CD4-positive, alpha-beta T cell (primary cell): ENCODE results near the gene RFX8. TPM values are rescaled to one million over a fixed set of nuclear protein-coding genes. Genes with fewer than 3 reads are reported as not detected.

Source experiments
- ATAC-seq: fragments of 200-7000 bp; cut with Tn5 transposase; one replicate; pipeline ENCODE4 v1.10.0; 2022; ENCODE audit warnings: mild to moderate bottlenecking; ENCODE audit not compliant: poor library complexity
- CTCF ChIA-PET: fragments of 350-600 bp; sonication (Branson Sonifier 250); formaldehyde crosslinking; loops from one replicate; lab custom pipeline; 2021; ENCODE audit warnings: antibody characterized with exemption, inconsistent platforms; lab: Charles Lee
- POLR2A ChIA-PET: fragments of 350-600 bp; sonication (Branson Sonifier 250); formaldehyde crosslinking; loops from one replicate; lab custom pipeline; 2021; ENCODE audit warnings: antibody characterized with exemption, inconsistent platforms; lab: Charles Lee
- DNase-seq, 14 experiments: peaks; one replicate each; pipeline ENCODE4 v3.0.0-alpha.2; 2013 to 2020; ENCODE audit warnings: mixed read lengths in 2 of 14
- H3K27ac ChIP-seq, 2 donors: one replicate each; pipeline versions ENCODE4 v1.5.1 to v1.7.0; 2013; ENCODE audit warnings: low read length in 2 of 2, low read depth in 1 of 2, mild to moderate bottlenecking in 1 of 2
- H3K27me3 ChIP-seq, 2 experiments: 1 replicate in 1 of 2; 2 replicates in 1 of 2; pipeline versions ENCODE4 v1.6.1 to v1.7.0; 2013; ENCODE audit warnings: low read length in 2 of 2, control low read depth in 1 of 2, mild to moderate bottlenecking in 1 of 2, moderate library complexity in 1 of 2; ENCODE audit not compliant: insufficient read depth in 2 of 2, control insufficient read depth in 1 of 2
- H3K36me3 ChIP-seq: one replicate; pipeline ENCODE4 v1.6.1; 2013; ENCODE audit warnings: low read length, control low read depth; ENCODE audit not compliant: insufficient read depth
- H3K4me1 ChIP-seq: one replicate; pipeline ENCODE4 v1.6.1; 2013; ENCODE audit warnings: low read length, control low read depth; ENCODE audit not compliant: insufficient read depth
- H3K4me3 ChIP-seq: one replicate; pipeline ENCODE4 v1.5.1; 2013; ENCODE audit warnings: mild to moderate bottlenecking, low read length, moderate library complexity
- H3K9me3 ChIP-seq, 2 experiments: 1 replicate in 1 of 2; 2 replicates in 1 of 2; pipeline versions ENCODE4 v1.6.1 to v1.7.0; 2013; ENCODE audit warnings: low read length in 2 of 2, mild to moderate bottlenecking in 2 of 2, control low read depth in 1 of 2, moderate library complexity in 1 of 2; ENCODE audit not compliant: control insufficient read depth in 1 of 2, insufficient read depth in 1 of 2
- H3K27ac Mint-ChIP-seq: one replicate; pipeline ENCODE4 v1.8.0; 2020; ENCODE audit warnings: mixed read lengths
- H3K27me3 Mint-ChIP-seq: one replicate; pipeline ENCODE4 v1.8.0; 2021; ENCODE audit warnings: mixed read lengths
- H3K36me3 Mint-ChIP-seq: one replicate; pipeline ENCODE4 v1.8.0; 2021; ENCODE audit warnings: low read depth, mixed read lengths
- H3K4me1 Mint-ChIP-seq: one replicate; pipeline ENCODE4 v1.8.0; 2021; ENCODE audit warnings: low read depth, mixed read lengths
- H3K4me3 Mint-ChIP-seq: one replicate; pipeline ENCODE4 v1.8.0; 2020; ENCODE audit warnings: mild to moderate bottlenecking, mixed read lengths
- H3K9me3 Mint-ChIP-seq: one replicate; pipeline ENCODE4 v1.8.0; 2020; ENCODE audit warnings: mixed read lengths
- CTCF ChIP-seq: fragments of 200-600 bp; IDR thresholded peaks from one replicate; pipeline ENCODE4 v1.8.0; 2022; ENCODE audit warnings: antibody characterized with exemption, mild to moderate bottlenecking
- intact Hi-C, 2 experiments: fragments of 100-400 bp; cut with DNase I in 1 of 2; cut with micrococcal nuclease in 1 of 2; formaldehyde crosslinking; loops; one replicate each; pipeline versions ENCODE4 v1.15.1 to v1.9.0; 2023 to 2025; cut with DNase I, micrococcal nuclease
- total RNA-seq, 174 experiments: library from RNA in 2 of 174; stranded (reverse) in 2 of 174; gene quantifications; one replicate each; pipeline ENCODE4 v1.2.3 and lab custom pipeline; 2021 to 2026

RFX8 gene
- total RNA-seq, 2 experiments from 2014 or later, result 0.67 to 1.1 TPM

- H3K27ac ChIP-seq, result no peak overlapping the region
- ChIA-PET CTCF (no interaction called here), POLR2A (interaction anchor here (0.9 kb wide), 1 partner anchor 11 kb away, joined by 3 read pairs; no protein-coding TSS in a partner anchor)
- Mint-ChIP-seq H3K27ac (no peak overlapping the region), H3K36me3 (no peaks in the 10 kb centered on the region), H3K4me3 (no peak overlapping the region), H3K9me3 (no peaks in the 10 kb centered on the region), H3K4me1 (peaks cover 18% of the 10 kb centered on the region), H3K27me3 (no peaks in the 10 kb centered on the region)
- H3K27me3 ChIP-seq, result no peaks in the 10 kb centered on the region
- DNase-seq (no peak), ATAC-seq (no peak)
- peaks cover 0 to 3% of the 10 kb centered on the region in 2 experiments for H3K9me3 ChIP-seq
- H3K36me3 ChIP-seq, result no peaks in the 10 kb centered on the region
- no peak overlapping the region for H3K4me3 ChIP-seq
- peaks cover 8% of the 10 kb centered on the region for H3K4me1 ChIP-seq
- intact Hi-C loops, result no loop called here
- TF ChIP-seq CTCF, result no peak
These were observed 99.3 kb downstream of the RFX8 start for GRCh38 chr2:101375653-101376052.

- no peak overlapping the region for H3K27ac ChIP-seq
- peaks cover 18% of the 10 kb centered on the region for H3K4me1 Mint-ChIP-seq
- ChIA-PET POLR2A (interaction anchor here (0.6 kb wide), 1 partner anchor 397 kb away, joined by 3 read pairs; no protein-coding TSS in a partner anchor), CTCF (no interaction called here)
- H3K9me3 ChIP-seq, result peaks cover 0 to 3% of the 10 kb centered on the region in 2 experiments
- H3K27me3 ChIP-seq, result no peaks in the 10 kb centered on the region
- peaks cover 8% of the 10 kb centered on the region for H3K4me1 ChIP-seq
- H3K36me3 Mint-ChIP-seq, result no peaks in the 10 kb centered on the region
- H3K4me3 Mint-ChIP-seq, result no peak overlapping the region
- intact Hi-C loops, result no loop called here
- TF ChIP-seq CTCF, result no peak
- H3K4me3 ChIP-seq, result no peak overlapping the region
- ATAC-seq (no peak), DNase-seq (no peak)
- H3K27ac Mint-ChIP-seq, result peak overlapping the region; percentile 3
- no peaks in the 10 kb centered on the region for H3K27me3 Mint-ChIP-seq
- no peaks in the 10 kb centered on the region for H3K36me3 ChIP-seq
- H3K9me3 Mint-ChIP-seq, result no peaks in the 10 kb centered on the region
These were observed 99.9 kb downstream of the RFX8 start for GRCh38 chr2:101374821-101375561.

GRCh38 chr2:101372792-101373191 is 102.1 kb downstream of the RFX8 start:
- POLR2A ChIA-PET, result no interaction called here
- H3K9me3 Mint-ChIP-seq, result no peaks in the 10 kb centered on the region
- no peaks in the 10 kb centered on the region for H3K36me3 Mint-ChIP-seq
- no peaks in the 10 kb centered on the region for H3K27me3 Mint-ChIP-seq
- ATAC-seq (no peak), DNase-seq (no peak)
- H3K27ac Mint-ChIP-seq, result no peak overlapping the region
- intact Hi-C loops, result no loop called here
- peaks cover 18% of the 10 kb centered on the region for H3K4me1 Mint-ChIP-seq
- peaks cover 0 to 3% of the 10 kb centered on the region in 2 experiments for H3K9me3 ChIP-seq
- no peak overlapping the region for H3K4me3 Mint-ChIP-seq
- TF ChIP-seq CTCF, result no peak
- CTCF ChIA-PET, result no interaction called here
- no peaks in the 10 kb centered on the region for H3K27me3 ChIP-seq
- H3K27ac ChIP-seq, result no peak overlapping the region
- H3K4me1 ChIP-seq, result peaks cover 8% of the 10 kb centered on the region
- no peaks in the 10 kb centered on the region for H3K36me3 ChIP-seq
- no peak overlapping the region for H3K4me3 ChIP-seq
